GM12874 (cell line): ENCODE measurements around the gene SCN4B.

Experiments used
- TF ChIP-seq, protein P1 (sequence below): IDR thresholded peaks from 2 replicates; pipeline ENCODE4 v1.5.1; 2011; ENCODE audit warnings: low read depth, mild to moderate bottlenecking, control low read depth, low read length, moderate library complexity; ENCODE audit not compliant: insufficient read depth

The SCN4B gene

DNA sequence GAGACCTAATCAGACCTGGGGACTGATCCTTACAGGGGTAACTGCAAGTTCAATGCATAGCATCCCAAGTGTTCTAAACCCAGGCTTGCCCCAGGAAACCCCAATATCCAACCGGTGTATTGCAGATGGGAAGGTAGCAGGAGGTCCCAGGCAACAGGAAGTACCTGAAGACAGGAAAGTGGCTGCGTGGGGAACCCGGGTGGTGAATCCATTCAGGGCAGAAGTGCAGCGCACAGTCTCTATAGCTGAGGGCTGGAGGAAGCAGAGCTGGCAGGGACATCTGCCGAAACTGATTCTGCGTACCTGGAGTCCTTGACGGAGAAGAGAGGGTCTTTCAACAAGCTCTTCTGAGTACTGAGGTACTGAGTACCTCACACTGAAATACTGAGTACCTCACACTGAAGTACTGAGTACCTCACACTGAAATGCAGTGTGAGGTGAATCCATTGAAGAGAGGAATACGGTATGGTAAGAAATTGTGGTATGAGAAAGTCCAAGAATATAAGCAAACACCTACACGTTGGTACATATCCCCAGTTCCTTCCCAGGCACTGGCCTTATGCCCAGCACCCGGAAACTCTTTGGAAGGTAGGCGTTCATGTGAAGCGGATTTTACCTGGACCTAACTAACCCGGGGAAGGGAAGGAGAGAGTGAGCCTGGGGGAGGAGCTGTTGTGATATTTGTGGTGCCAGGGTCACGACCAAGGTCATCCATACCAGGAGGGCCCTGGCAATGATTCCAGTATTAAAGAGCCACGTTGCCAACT, 20.1 kb downstream of the SCN4B start:
- TF ChIP-seq, protein P1, sequence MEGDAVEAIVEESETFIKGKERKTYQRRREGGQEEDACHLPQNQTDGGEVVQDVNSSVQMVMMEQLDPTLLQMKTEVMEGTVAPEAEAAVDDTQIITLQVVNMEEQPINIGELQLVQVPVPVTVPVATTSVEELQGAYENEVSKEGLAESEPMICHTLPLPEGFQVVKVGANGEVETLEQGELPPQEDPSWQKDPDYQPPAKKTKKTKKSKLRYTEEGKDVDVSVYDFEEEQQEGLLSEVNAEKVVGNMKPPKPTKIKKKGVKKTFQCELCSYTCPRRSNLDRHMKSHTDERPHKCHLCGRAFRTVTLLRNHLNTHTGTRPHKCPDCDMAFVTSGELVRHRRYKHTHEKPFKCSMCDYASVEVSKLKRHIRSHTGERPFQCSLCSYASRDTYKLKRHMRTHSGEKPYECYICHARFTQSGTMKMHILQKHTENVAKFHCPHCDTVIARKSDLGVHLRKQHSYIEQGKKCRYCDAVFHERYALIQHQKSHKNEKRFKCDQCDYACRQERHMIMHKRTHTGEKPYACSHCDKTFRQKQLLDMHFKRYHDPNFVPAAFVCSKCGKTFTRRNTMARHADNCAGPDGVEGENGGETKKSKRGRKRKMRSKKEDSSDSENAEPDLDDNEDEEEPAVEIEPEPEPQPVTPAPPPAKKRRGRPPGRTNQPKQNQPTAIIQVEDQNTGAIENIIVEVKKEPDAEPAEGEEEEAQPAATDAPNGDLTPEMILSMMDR, result no peak

DNA sequence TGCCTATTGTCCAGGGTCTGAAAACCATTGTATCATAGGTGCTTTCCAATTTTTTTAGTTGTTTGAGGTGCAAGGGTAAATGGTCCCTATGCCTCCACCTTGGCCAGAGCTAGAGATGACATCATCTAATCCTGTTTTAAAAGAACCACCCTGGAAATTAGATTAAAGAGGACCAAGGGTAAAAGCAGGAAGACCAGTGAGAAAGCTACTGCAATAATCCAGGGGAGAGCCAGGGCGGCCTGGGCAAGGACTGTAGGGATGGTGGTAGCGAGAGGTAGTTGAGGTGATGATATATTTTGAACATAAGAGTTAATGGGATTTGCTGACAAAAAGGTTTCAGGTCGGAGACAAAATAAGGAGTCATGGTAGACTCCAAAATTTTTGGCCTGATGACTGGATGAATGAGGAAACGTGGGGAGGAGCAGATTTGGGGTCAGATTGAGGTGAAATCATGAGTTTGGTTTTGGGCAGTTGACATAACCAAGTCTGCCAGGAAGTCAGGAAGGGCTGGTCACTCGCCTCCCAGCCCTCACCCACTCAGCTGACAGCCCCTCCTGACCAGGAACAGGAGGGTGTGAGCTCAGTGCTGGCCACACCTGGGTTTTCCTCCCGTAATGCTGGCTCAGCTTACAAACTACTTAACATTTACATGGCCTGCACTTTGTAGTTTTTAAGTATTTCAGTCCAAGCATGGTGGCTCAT, 23.0 kb downstream of the SCN4B start:
- TF ChIP-seq, protein P1, result no peak

DNA sequence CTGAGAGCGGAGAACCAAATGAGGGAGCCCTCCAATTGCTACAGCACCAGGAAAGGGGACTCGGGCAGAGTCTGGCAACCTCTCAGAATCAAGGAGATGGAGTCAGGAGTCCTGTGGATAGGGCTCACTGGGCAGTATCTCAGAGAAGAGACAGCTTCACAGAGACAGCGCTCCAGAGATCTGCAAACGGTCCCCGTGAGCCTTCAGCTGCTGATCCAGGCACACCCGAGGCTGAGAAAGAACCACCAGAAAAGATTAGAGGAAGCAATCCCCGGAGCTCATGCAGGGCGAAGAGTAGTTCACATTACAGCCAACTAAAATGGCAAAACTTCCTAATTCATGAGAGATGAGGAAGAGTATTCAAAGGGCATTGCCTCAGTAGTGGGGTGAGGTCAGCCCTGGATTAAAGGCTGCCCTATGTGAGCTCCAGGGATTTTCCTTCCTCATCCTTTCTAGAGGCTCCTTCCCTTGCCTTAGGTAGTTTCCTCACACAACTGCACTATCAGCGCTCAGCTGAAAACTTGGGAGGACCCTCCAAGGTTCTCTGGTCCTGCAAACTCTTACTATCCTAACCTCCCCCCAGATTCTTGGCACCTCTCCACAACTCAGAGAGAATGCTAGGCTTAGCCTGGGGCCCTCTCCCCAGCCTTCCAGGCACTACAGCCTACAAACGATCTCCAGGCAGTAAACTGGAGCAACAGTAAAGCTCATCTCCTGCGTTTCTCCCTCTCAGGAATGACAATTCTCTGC, 23.7 kb downstream of the SCN4B start:
- TF ChIP-seq, protein P1, result no peak

DNA sequence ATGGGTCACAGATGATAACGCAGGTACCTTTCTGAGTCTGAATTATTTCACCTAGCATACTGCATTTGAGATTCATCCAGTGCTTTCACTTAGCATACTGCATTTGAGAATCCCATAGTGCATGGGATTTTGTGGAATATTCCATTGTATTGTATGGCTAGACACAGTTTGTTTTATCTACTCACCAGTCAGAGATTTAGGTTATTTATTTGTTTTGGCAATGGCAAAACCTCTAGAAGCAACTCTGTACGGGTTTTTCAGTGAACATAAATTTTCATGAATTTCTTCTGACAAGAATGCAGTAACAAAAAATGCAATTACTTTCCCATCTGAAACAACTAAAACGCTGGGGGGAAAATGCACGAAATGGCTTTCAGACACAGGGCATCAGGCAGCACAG, 24.3 kb downstream of the SCN4B start:
- TF ChIP-seq, protein P1, result no peak

DNA sequence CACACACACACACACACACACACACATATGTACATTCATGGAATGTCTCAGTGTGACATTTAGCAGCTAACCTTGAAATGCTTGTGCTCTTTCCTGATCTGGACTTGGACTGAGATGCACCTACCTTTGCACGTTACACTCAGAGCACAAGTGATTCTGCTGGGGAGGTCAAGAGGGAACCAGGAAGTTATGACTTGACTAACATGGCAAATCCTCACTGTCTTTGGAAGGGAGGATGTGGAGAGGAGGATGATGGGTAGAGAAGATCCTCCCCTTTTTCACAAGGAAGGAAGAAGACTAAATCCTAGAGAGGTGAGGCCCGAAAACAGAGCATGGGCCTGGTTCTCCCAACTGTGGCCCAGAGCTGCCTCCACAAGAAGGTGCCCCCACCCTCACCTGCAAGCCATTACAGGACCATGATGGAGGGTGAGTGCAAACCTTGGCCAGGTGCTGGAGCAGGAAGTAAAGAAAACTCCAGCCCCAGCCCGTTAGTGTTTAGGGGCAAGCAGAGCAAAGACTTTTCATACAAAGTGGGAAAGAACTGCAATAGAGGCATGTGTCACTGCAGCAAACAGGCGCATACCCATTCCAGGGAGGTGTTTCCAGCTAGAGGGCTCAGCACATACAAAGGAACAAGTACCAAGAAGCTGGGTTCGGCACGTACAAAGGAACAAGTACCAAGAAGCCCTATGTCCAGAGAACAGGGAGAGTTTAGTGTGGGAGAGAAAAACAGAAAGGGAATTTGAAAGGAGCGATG, 26.4 kb downstream of the SCN4B start:
- TF ChIP-seq, protein P1, result no peak

DNA sequence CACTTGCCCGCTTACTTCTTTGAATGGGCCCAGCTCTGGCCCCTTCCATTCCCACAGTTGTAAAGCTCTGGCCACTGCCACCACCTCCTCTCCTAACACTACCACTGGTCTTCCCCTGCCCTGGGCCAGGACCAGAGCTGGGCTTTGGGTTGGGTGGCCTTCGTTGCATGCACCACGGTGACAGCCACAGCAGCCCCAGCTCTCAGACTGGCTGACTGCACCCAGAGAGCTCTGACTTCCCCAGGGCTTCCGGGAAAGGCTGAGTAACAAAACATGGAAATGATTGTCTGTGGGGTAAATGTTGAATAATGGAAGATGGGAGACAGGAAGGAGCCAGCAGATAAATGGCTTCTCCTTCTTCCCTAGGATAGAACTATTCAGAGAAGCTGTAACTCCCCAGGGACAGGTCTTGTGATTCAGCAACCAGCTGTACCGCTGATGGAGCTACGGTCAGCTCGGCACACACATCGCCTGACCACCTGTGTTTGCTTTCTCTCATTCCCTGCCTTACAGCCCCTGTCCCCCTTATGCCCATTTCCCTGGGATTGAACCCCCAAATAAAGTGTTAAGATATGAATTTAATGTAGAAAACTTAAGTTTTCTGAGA, 27.6 kb downstream of the SCN4B start:
- TF ChIP-seq, protein P1, result no peak
